RWPE1 (cell line): ENCODE results near the gene RAB7B.
A peak's percentile ranks its signal among the peaks of the same experiment; 100 is the strongest.

Experiments
- CTCF ChIA-PET: fragments of 350-600 bp; sonication (Branson Sonifier 250); formaldehyde crosslinking; extraction: SDS; loops from one replicate; lab custom pipeline; 2021; lab: Yijun Ruan, JAX
- POLR2A ChIA-PET: fragments of 400-600 bp; formaldehyde crosslinking; extraction: SDS; loops from one replicate; lab custom pipeline; 2020; ENCODE audit warnings: antibody characterized with exemption; ENCODE audit not compliant: low non-redundant PET; lab: Yijun Ruan, JAX
- DNase-seq: peaks from one replicate; pipeline ENCODE4 v3.0.0; 2012; ENCODE audit warnings: low spot score
- H3K27ac ChIP-seq: fragments of 450-650 bp; 2 replicates; pipeline ENCODE4 v1.5.1; 2017
- CTCF ChIP-seq: fragments of 450-650 bp; conservative IDR thresholded peaks from 2 replicates; pipeline ENCODE4 v1.5.1; 2017; ENCODE audit warnings: low read depth, mild to moderate bottlenecking

Gene RAB7B

GRCh38 chr1:205973377-205974232, 29.6 kb downstream of the RAB7B start:
- CTCF ChIA-PET, result no interaction called here
- no peak for TF ChIP-seq CTCF
- no peak for DNase-seq
- POLR2A ChIA-PET, result no interaction called here
- H3K27ac ChIP-seq, result no peak overlapping the region; the same call in 1 of the 2 replicates

DNA sequence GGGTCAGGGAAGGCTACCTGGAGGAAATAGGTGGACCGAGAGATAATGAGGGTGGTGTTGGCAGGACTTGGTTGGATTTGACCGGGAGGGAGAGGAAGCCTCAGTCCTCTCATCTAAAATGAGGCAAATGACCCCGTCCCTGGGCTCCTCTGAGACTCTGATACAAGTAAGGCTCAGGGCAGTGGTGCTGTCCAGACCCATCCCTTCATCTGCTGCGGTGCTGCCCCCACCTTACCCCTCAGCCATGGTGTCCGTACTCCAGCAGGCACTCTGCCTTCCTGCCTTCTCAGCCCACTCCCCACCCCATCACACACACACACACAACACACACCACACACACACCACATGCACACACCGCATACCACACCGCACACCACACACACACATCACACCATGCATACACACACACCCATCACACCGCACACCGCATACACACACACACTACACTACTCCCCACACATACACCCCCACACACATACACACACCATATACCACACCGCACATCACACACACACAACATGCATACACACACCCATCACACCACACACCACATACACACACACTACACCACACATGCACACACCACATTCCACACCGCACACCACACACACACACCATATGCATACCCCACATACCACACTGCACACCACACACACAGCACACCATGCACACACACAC, 30.6 kb downstream of the RAB7B start:
- peak overlapping the region; percentile 62 for H3K27ac ChIP-seq
- CTCF ChIA-PET, result interaction anchor here (0.6 kb wide), 2 partner anchors 34 to 135 kb away, joined by 3 to 6 read pairs; no protein-coding TSS in a partner anchor
- POLR2A ChIA-PET, result interaction anchor here (0.5 kb wide), 1 partner anchor 120 kb away, joined by 4 read pairs; no protein-coding TSS in a partner anchor
- no peak for TF ChIP-seq CTCF
- no peak for DNase-seq

GRCh38 chr1:205972081-205972480, 31.1 kb downstream of the RAB7B start:
- H3K27ac ChIP-seq, result peak overlapping the region; percentile 62

DNA sequence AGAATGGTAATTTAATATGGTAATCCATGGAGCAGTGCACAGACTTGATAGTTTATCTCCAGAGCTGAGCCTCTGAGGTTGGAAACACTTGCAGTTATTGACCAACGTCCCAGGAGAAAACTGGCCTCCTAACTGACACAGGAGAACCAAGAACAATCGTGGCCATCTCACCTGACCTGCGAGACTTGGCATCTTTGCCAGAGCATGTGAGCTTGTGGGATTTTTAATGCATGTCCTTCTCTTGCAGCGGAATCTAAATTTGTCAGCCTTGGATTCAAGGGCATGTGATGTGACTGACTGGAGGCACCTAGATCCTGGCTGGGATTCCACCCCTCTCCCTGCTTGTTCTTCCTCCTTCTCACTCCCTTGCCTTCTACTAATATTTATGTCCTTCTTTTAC, 32.1 kb downstream of the RAB7B start:
- no peak overlapping the region for H3K27ac ChIP-seq
- CTCF ChIA-PET, result interaction anchor here (0.6 to 1.3 kb wide), 5 partner anchors 9 to 179 kb away, joined by 3 to 6 read pairs (median 3); no protein-coding TSS in a partner anchor
- POLR2A ChIA-PET, result no interaction called here

More at GRCh38 chr1:205972081-205972480, 31.1 kb downstream of the RAB7B start:
- ChIA-PET POLR2A (interaction anchor here (0.5 kb wide), 1 partner anchor 121 kb away, joined by 4 read pairs; no protein-coding TSS in a partner anchor), CTCF (interaction anchor here (0.6 kb wide), 2 partner anchors 33 to 135 kb away, joined by 3 to 6 read pairs; no protein-coding TSS in a partner anchor)
- no peak for TF ChIP-seq CTCF
- DNase-seq, result no peak

DNA sequence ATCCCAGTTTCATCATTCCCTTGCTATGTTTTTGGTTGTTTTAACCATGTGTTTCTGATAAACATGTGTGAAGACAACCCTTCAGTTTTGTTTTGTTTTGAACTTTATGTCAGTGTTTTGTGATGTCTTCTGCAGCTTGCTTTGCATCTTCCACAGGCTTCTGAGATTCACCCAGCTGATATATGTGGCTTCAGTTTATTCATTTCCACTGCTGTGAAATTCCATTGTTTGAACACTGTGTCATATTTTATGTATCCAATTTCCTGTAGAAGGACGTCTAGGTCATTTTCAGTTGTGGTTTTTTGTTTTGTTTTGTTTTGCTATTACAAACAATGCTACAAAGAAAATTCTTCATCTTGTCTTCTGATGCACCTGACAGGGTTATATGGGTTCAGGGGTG, 32.7 kb downstream of the RAB7B start:
- CTCF ChIA-PET, result interaction anchor here (0.8 to 1.3 kb wide), 2 partner anchors 46 to 136 kb away, joined by 3 read pairs; no protein-coding TSS in a partner anchor
- TF ChIP-seq CTCF, result no peak
- POLR2A ChIA-PET, result interaction anchor here (0.6 kb wide), 1 partner anchor 123 kb away, joined by 3 read pairs; no protein-coding TSS in a partner anchor
- H3K27ac ChIP-seq, result no peak overlapping the region
- no peak for DNase-seq

More for the DNA sequence above, 32.1 kb downstream of the RAB7B start:
- DNase-seq, result no peak
- TF ChIP-seq CTCF, result no peak

DNA sequence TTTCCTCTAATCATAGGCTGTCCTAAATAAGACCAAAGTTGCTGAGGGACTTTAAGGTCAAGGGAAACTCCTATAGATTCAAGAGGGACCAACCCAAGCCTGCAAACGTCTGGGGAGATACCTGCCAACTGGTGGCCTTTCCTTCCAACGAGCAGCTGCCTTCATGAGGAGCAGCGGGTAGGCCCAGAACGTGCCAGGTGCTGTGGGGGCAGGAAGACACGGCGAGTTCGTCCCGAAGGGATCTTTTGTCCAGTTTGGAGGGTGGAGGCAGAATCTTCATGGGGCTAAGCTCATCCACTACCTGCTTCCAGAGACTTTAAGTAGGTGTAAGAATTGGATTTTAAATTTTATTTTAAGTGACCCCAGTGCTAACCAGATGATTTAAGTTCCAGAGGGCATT, 34.0 kb downstream of the RAB7B start:
- H3K27ac ChIP-seq, result no peak overlapping the region
- no peak for TF ChIP-seq CTCF
- ChIA-PET POLR2A (no interaction called here), CTCF (interaction anchor here (0.5 to 3.3 kb wide), 2 partner anchors 8 to 177 kb away, joined by 3 to 28 read pairs; no protein-coding TSS in a partner anchor)
- DNase-seq, result no peak
